Left lobe of liver (tissue), 2 donors: Measurements from ENCODE around the gene SCN8A. TPM values are rescaled to one million over a fixed set of nuclear protein-coding genes. Genes with fewer than 3 reads are reported as not detected.
A peak's percentile ranks its signal among the peaks of the same experiment; 100 is the strongest.
"Not testable (repeated sequence)": the region's sequence is repeated elsewhere in the genome, so short reads cannot be mapped to it uniquely, and the experiment has no call there.

Experiments used
- ATAC-seq: fragments of 200-7000 bp; cut with Tn5 transposase; one replicate; pipeline ENCODE4 v1.9.1; 2020; ENCODE audit warnings: mild to moderate bottlenecking, moderate library complexity
- DNase-seq: peaks from one replicate; pipeline ENCODE4 v3.0.0-alpha.2; 2020; ENCODE audit warnings: low spot score
- total RNA-seq: library from RNA; stranded (reverse); gene quantifications from one replicate; pipeline ENCODE4 v1.2.1, GENCODE V29; 2021
- donor health status: DM: no; HTN: no; CAD: no; lungs with moderate emphysema.
- donor health status: DM: no; HTN: yes; CAD: no.

SCN8A gene
- total RNA-seq, 1 donor from 2014 or later = 5.3 TPM

GRCh38 chr12:51621156-51621922 lies 30.3 kb downstream of the SCN8A start:
- no peak for DNase-seq
- no peak for ATAC-seq

GRCh38 chr12:51622564-51622963 lies 31.5 kb downstream of the SCN8A start:
- no peak for DNase-seq
- ATAC-seq = no peak

DNA sequence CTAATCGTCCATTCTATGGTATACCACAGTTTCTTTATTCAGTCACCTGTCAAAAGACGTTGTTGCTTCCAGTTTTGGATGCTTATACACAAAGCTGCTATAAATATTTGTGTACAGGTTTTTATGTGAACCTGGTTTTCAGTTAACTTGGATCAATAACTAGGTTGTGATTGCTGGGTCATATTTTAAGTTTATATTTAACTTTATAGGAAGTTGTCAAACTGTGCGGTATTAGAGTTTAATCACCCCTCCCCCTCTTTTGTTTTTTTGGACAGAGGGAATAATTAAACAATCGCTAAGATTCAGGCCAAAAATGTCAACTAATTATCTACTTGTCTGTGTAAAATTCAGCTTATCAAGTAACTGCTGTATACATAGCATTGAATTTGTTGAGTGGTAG lies 34.3 kb downstream of the SCN8A start:
- DNase-seq (no peak), ATAC-seq (peak; percentile 37)

GRCh38 chr12:51626115-51626514 lies 35.1 kb downstream of the SCN8A start:
- DNase-seq (peak; percentile 64), ATAC-seq (peak; percentile 94)

DNA sequence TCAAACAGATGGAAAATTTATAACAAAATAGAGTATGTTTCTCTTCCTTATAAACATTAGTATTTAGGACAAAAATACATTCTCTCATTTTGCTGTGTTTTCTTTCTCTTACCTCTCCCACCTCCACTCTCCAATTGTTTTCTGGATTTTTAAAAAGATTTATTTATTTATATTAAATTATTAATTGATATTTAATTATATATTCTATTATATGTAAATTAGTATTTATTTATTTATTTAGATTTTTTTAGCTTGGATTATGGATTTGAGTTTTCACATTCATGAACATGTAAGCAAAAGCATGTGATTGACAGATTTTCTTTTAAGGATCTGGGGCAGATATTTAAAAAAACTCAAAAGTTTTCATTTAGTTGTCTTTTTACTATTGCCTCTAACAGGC lies 35.6 kb downstream of the SCN8A start:
- ATAC-seq = no peak
- DNase-seq = no peak

- no peak for DNase-seq
- no peak for ATAC-seq
These were observed 39.3 kb downstream of the SCN8A start for GRCh38 chr12:51630256-51630880.

DNA sequence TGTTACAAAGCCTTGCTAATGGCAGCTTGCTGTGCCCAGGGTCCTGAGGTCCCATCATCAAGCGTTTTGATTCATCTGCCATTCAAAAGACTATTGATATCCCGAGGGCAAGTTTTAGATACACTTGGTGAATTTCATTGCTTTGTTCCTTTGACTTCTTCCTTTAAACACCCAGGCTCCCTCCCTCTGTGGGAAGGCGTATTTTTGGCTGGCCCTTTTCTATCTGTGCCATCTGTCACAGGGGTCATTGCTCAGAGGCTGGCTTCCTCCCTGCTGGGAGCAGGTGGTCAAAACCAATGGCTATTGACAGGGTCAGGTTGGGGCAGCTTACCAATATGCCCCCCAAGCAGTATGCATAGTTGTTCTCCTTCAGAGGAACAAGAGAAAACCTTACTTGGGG lies 40.0 kb downstream of the SCN8A start:
- ATAC-seq (peak; percentile 78), DNase-seq (no peak)

DNA sequence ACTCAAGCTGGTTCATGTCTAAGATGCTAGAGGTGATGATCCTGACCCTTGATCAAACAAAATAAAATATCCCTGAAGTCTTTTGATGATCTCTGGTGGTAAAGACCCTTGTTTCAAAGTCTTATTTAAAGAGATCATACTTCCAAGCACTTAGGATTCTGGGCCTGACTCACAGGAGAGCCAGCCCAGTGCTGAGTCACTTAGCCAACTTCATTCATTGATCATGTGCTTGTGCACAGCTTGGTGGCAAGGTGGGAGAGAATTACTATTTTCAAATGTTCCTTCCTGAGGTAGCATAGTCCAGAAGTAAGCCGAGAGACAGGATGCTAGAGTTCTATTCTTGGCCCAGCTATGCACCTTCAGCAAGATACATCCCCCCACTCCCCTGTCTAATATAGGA lies 40.6 kb downstream of the SCN8A start:
- no peak for DNase-seq
- peak; percentile 70 for ATAC-seq

GRCh38 chr12:51632623-51633022 lies 41.6 kb downstream of the SCN8A start:
- DNase-seq = no peak

GRCh38 chr12:51635346-51635745 lies 44.3 kb downstream of the SCN8A start:
- ATAC-seq (no peak), DNase-seq (no peak)

More at GRCh38 chr12:51632623-51633022, 41.6 kb downstream of the SCN8A start:
- no peak for ATAC-seq

- DNase-seq (no peak), ATAC-seq (no peak)
These were observed 45.5 kb downstream of the SCN8A start for GRCh38 chr12:51636581-51636980.

DNA sequence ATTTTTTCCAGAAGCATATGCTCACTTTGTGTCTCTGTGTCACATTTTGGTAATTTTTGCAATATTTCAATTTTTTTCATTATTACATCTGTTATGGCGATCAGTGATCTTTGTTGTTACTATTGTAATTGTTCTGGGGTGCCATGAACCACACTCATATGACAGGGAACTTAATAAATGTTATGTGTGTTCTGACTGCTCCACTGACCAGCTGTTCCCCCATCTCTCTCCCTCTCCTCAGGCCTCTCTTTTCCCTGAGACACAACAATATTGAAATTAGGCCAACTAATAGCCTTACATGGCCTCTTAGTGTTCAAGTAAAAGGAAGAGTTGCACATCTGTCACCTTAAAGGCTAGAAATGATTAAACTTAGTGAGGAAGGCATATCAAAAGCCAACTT lies 46.0 kb downstream of the SCN8A start:
- DNase-seq (no peak), ATAC-seq (no peak)

- DNase-seq (no peak), ATAC-seq (no peak)
These were observed 48.3 kb downstream of the SCN8A start for GRCh38 chr12:51639361-51639760.

DNA sequence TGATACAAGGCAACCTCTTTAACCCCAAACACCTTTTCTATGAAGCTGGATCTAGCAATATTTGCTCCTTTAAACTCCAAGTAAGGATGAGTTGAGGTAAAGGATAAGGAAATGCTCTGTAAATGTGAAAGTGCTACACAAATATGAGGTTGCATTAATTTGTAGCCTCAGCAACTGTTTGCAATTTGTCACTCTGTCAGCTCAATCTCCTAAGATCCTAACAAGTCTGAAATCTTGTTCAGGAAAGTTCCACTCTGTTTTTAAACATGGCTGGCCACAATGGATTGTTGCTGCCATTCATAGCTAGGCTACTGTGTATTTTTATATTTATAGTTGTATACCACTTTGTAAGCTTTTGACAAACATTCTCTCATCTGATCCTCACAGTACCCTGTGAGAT lies 51.3 kb downstream of the SCN8A start:
- no peak for ATAC-seq
- DNase-seq = no peak

GRCh38 chr12:51643951-51644350 lies 52.9 kb downstream of the SCN8A start:
- DNase-seq (no peak), ATAC-seq (no peak)

DNA sequence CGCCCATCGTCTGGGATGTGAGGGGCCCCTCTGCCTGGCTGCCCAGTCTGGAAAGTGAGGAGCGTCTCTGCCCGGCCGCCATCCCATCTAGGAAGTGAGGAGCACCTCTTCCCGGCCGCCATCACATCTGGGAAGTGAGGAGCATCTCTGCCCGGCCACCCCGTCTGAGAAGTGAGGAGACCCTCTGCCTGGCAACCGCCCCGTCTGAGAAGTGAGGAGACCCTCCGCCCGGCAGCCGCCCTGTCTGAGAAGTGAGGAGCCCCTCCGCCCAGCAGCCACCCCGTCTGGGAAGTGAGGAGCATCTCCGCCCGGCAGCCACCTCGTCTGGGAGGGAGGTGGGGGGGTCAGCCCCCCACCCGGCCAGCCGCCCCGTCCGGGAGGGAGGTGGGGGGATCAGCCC lies 53.7 kb downstream of the SCN8A start:
- not testable (repeated sequence) for DNase-seq, ATAC-seq

DNA sequence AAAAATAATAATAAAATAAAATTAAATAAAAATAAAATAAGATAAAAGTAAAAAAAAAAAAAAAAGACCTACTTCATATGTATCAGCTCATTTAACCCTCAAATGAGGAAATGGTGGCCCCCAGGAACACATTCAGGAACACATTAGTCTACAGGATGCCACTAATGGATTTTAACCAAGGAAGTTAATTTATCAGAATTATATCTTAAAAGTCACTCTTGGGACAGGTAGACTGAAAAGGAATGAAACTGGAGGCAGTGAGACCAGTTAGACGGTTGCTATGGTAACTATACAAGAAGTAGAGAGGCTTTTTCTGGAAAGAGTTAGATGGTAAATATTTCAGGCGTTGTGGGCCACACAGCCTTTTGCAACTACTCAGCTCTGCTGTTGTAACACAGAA lies 54.9 kb downstream of the SCN8A start:
- DNase-seq = no peak
- ATAC-seq = no peak

DNA sequence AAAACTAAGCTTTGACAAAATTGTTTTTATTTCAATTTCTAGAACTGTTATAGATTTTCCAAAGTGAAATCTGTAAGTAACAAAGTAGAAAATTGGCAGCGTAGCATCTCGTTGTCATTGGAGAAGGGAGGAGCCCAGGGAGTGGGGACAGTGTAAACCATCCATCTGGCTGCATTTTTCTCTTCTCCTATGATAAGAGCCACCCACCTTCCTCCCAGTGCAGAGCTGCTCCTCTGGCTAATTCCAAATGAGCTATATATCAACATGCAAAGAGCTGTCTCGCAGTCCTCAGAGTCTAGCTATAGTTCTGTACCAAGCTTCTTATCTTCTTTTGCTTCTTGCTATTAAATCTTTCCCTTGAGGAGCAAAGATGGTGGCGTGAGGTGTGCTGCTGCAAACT lies 56.6 kb downstream of the SCN8A start:
- DNase-seq (no peak), ATAC-seq (no peak)

DNA sequence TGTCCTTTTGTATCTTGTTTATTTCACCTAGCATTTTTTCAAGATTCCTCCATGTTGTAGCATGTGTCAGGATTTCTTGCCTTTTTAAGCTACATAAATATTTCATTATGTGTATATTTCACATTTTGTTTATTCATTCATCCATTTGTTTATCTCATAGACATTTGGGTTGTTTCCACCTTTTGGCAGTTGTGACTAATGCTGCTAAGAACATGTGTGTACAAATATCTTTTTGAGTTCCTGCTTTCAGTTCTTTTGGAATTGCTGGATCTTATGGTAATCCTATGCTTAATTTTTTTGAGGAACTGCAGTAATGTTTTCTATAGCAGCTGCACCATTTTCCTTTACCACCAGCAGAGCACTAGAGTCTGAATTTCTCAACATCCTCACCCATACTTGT lies 62.4 kb downstream of the SCN8A start:
- no peak for ATAC-seq

DNA sequence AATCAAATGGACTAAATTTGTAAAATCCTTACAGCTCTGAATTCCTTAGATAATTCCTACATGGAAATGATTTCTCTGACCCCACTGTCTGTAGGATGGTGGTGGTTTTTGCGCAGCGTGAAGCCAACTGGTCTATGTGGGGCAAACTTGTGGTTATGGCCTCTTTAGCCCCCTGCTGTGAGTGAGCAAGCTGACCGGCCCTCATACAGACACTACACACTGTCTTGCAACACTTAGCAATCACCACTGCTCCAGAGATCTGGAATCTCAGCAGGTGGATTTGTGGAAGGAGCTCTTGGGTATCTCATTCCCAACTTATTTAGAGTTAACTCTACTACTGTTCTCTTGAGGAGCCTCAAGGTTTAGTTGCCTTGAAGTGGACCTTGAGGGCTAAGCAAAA lies 70.2 kb downstream of the SCN8A start:
- DNase-seq = no peak

More for the DNA sequence above, 62.4 kb downstream of the SCN8A start:
- DNase-seq = no peak

GRCh38 chr12:51661836-51662235 lies 70.8 kb downstream of the SCN8A start:
- ATAC-seq (no peak), DNase-seq (no peak)

More for the DNA sequence above, 70.2 kb downstream of the SCN8A start:
- ATAC-seq = no peak

- peak; percentile 85 for DNase-seq
These were observed 71.7 kb downstream of the SCN8A start for GRCh38 chr12:51662728-51663154.

More at GRCh38 chr12:51662728-51663154, 71.7 kb downstream of the SCN8A start:
- ATAC-seq = peak; percentile 85
